Measurements from ENCODE around the gene SHROOM3.
A peak's percentile ranks its signal among the peaks of the same experiment; 100 is the strongest.

The SHROOM3 gene

GRCh38 chr4:76585897-76586360 is 150.9 kb downstream of the SHROOM3 start:
- no peaks in the 10 kb centered on the region for H3K36me3 ChIP-seq (ENCODE audit: insufficient read depth, low read length)
- H3K9ac ChIP-seq (ENCODE audit: low read depth, low read length), result peak overlapping the region; percentile 47; the same call in 1 of the 2 replicates
- H3K4me1 ChIP-seq (ENCODE audit: insufficient read depth, low read length), result peaks cover 42% of the 10 kb centered on the region
- no peaks in the 10 kb centered on the region for H3K9me3 ChIP-seq (ENCODE audit: control insufficient read depth, insufficient read depth, low read length)

- H3K36me3 ChIP-seq (ENCODE audit: insufficient read depth, low read length), result no peaks in the 10 kb centered on the region
- H3K4me1 ChIP-seq (ENCODE audit: insufficient read depth, low read length), result peaks cover 49% of the 10 kb centered on the region
- H3K9me3 ChIP-seq (ENCODE audit: control insufficient read depth, insufficient read depth, low read length), result no peaks in the 10 kb centered on the region
- no peak overlapping the region for H3K9ac ChIP-seq (ENCODE audit: low read depth, low read length)
Observed at GRCh38 chr4:76588274-76588673, 153.2 kb downstream of the SHROOM3 start.

- Histone ChIP-seq H3K9me3 (ENCODE audit: control insufficient read depth, insufficient read depth, low read length) (no peaks in the 10 kb centered on the region), H3K4me1 (ENCODE audit: insufficient read depth, low read length) (peaks cover 47% of the 10 kb centered on the region), H3K36me3 (ENCODE audit: insufficient read depth, low read length) (no peaks in the 10 kb centered on the region), H3K9ac (ENCODE audit: low read depth, low read length) (peak overlapping the region; percentile 48)
Observed at GRCh38 chr4:76589402-76589801, 154.4 kb downstream of the SHROOM3 start.

GRCh38 chr4:76589872-76590797 is 155.1 kb downstream of the SHROOM3 start:
- Histone ChIP-seq H3K36me3 (ENCODE audit: insufficient read depth, low read length) (no peaks in the 10 kb centered on the region), H3K4me1 (ENCODE audit: insufficient read depth, low read length) (peaks cover 40% of the 10 kb centered on the region), H3K9me3 (ENCODE audit: control insufficient read depth, insufficient read depth, low read length) (no peaks in the 10 kb centered on the region), H3K9ac (ENCODE audit: low read depth, low read length) (peak overlapping the region; percentile 48)

GRCh38 chr4:76590798-76591281 is 155.8 kb downstream of the SHROOM3 start:
- H3K36me3 ChIP-seq (ENCODE audit: insufficient read depth, low read length), result no peaks in the 10 kb centered on the region
- H3K9me3 ChIP-seq (ENCODE audit: control insufficient read depth, insufficient read depth, low read length), result no peaks in the 10 kb centered on the region
- H3K4me1 ChIP-seq (ENCODE audit: insufficient read depth, low read length), result peaks cover 40% of the 10 kb centered on the region
- H3K9ac ChIP-seq (ENCODE audit: low read depth, low read length), result peak overlapping the region; percentile 48

GRCh38 chr4:76591992-76592391 is 157.0 kb downstream of the SHROOM3 start:
- Histone ChIP-seq H3K36me3 (ENCODE audit: insufficient read depth, low read length) (no peaks in the 10 kb centered on the region), H3K4me1 (ENCODE audit: insufficient read depth, low read length) (peaks cover 34% of the 10 kb centered on the region), H3K9me3 (ENCODE audit: control insufficient read depth, insufficient read depth, low read length) (no peaks in the 10 kb centered on the region), H3K9ac (ENCODE audit: low read depth, low read length) (no peak overlapping the region)

GRCh38 chr4:76592460-76592859 is 157.4 kb downstream of the SHROOM3 start:
- Histone ChIP-seq H3K4me1 (ENCODE audit: insufficient read depth, low read length) (peaks cover 34% of the 10 kb centered on the region), H3K9ac (ENCODE audit: low read depth, low read length) (no peak overlapping the region), H3K36me3 (ENCODE audit: insufficient read depth, low read length) (no peaks in the 10 kb centered on the region), H3K9me3 (ENCODE audit: control insufficient read depth, insufficient read depth, low read length) (no peaks in the 10 kb centered on the region)

- H3K9ac ChIP-seq (ENCODE audit: low read depth, low read length), result no peak overlapping the region
- H3K36me3 ChIP-seq (ENCODE audit: insufficient read depth, low read length), result no peaks in the 10 kb centered on the region
- peaks cover 21% of the 10 kb centered on the region for H3K4me1 ChIP-seq (ENCODE audit: insufficient read depth, low read length)
- H3K9me3 ChIP-seq (ENCODE audit: control insufficient read depth, insufficient read depth, low read length), result no peaks in the 10 kb centered on the region
Observed at GRCh38 chr4:76594173-76594572, 159.1 kb downstream of the SHROOM3 start.

- peaks cover 11% of the 10 kb centered on the region for H3K4me1 ChIP-seq (ENCODE audit: insufficient read depth, low read length)
- H3K9ac ChIP-seq (ENCODE audit: low read depth, low read length), result no peak overlapping the region
- H3K9me3 ChIP-seq (ENCODE audit: control insufficient read depth, insufficient read depth, low read length), result no peaks in the 10 kb centered on the region
Observed at GRCh38 chr4:76595435-76595834, 160.4 kb downstream of the SHROOM3 start.

GRCh38 chr4:76596713-76597112 is 161.7 kb downstream of the SHROOM3 start:
- H3K4me1 ChIP-seq (ENCODE audit: insufficient read depth, low read length), result no peaks in the 10 kb centered on the region
- no peaks in the 10 kb centered on the region for H3K36me3 ChIP-seq (ENCODE audit: insufficient read depth, low read length)
- no peaks in the 10 kb centered on the region for H3K9me3 ChIP-seq (ENCODE audit: control insufficient read depth, insufficient read depth, low read length)
- no peak overlapping the region for H3K9ac ChIP-seq (ENCODE audit: low read depth, low read length)

More at GRCh38 chr4:76595435-76595834, 160.4 kb downstream of the SHROOM3 start:
- H3K36me3 ChIP-seq (ENCODE audit: insufficient read depth, low read length), result no peaks in the 10 kb centered on the region

- Histone ChIP-seq H3K9ac (ENCODE audit: low read depth, low read length) (no peak overlapping the region), H3K9me3 (ENCODE audit: control insufficient read depth, insufficient read depth, low read length) (no peaks in the 10 kb centered on the region), H3K4me1 (ENCODE audit: insufficient read depth, low read length) (no peaks in the 10 kb centered on the region), H3K36me3 (ENCODE audit: insufficient read depth, low read length) (no peaks in the 10 kb centered on the region)
Observed at GRCh38 chr4:76597423-76597979, 162.5 kb downstream of the SHROOM3 start.

GRCh38 chr4:76600447-76600846 is 165.4 kb downstream of the SHROOM3 start:
- H3K9ac ChIP-seq (ENCODE audit: low read depth, low read length), result no peak overlapping the region

GRCh38 chr4:76601791-76602190 is 166.8 kb downstream of the SHROOM3 start:
- no peak overlapping the region for H3K9ac ChIP-seq (ENCODE audit: low read depth, low read length)
- H3K36me3 ChIP-seq (ENCODE audit: insufficient read depth, low read length), result no peaks in the 10 kb centered on the region
- H3K4me1 ChIP-seq (ENCODE audit: insufficient read depth, low read length), result 0 out of 2 replicates have a peak, but pooled peaks cover 3% of the 10 kb centered on the region
- no peaks in the 10 kb centered on the region for H3K9me3 ChIP-seq (ENCODE audit: control insufficient read depth, insufficient read depth, low read length)

More at GRCh38 chr4:76600447-76600846, 165.4 kb downstream of the SHROOM3 start:
- no peaks in the 10 kb centered on the region for H3K36me3 ChIP-seq (ENCODE audit: insufficient read depth, low read length)
- no peaks in the 10 kb centered on the region for H3K4me1 ChIP-seq (ENCODE audit: insufficient read depth, low read length)
- no peaks in the 10 kb centered on the region for H3K9me3 ChIP-seq (ENCODE audit: control insufficient read depth, insufficient read depth, low read length)

- peaks cover 14% of the 10 kb centered on the region for H3K4me1 ChIP-seq (ENCODE audit: insufficient read depth, low read length)
- no peaks in the 10 kb centered on the region for H3K36me3 ChIP-seq (ENCODE audit: insufficient read depth, low read length)
- H3K9ac ChIP-seq (ENCODE audit: low read depth, low read length), result no peak overlapping the region
- no peaks in the 10 kb centered on the region for H3K9me3 ChIP-seq (ENCODE audit: control insufficient read depth, insufficient read depth, low read length)
Observed at GRCh38 chr4:76605099-76605563, 170.1 kb downstream of the SHROOM3 start.

Measured in ES-I3 (cell line).